Choroid plexus epithelial cell (primary cell): ENCODE measurements around the gene DOCK10.

Experiments
- DNase-seq: peaks from one replicate; pipeline ENCODE4 v3.0.0-alpha.2; 2010; ENCODE audit warnings: low read depth
- H3K4me3 ChIP-seq: 2 replicates; pipeline ENCODE4 v1.5.1; 2011; ENCODE audit warnings: low read depth, mild to moderate bottlenecking, control low read depth, low read length, moderate library complexity
- TF ChIP-seq, protein P1 (sequence below): conservative IDR thresholded peaks from 2 replicates; pipeline ENCODE4 v1.5.1; 2011; ENCODE audit warnings: low read depth, mild to moderate bottlenecking, control low read depth, inconsistent platforms, low read length, moderate library complexity

The DOCK10 gene

GRCh38 chr2:224843141-224843540, 199.1 kb downstream of the DOCK10 start:
- peak; percentile 65 for DNase-seq
- no peak overlapping the region for H3K4me3 ChIP-seq
- TF ChIP-seq, protein P1, sequence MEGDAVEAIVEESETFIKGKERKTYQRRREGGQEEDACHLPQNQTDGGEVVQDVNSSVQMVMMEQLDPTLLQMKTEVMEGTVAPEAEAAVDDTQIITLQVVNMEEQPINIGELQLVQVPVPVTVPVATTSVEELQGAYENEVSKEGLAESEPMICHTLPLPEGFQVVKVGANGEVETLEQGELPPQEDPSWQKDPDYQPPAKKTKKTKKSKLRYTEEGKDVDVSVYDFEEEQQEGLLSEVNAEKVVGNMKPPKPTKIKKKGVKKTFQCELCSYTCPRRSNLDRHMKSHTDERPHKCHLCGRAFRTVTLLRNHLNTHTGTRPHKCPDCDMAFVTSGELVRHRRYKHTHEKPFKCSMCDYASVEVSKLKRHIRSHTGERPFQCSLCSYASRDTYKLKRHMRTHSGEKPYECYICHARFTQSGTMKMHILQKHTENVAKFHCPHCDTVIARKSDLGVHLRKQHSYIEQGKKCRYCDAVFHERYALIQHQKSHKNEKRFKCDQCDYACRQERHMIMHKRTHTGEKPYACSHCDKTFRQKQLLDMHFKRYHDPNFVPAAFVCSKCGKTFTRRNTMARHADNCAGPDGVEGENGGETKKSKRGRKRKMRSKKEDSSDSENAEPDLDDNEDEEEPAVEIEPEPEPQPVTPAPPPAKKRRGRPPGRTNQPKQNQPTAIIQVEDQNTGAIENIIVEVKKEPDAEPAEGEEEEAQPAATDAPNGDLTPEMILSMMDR, result no peak

GRCh38 chr2:224841910-224842309, 200.4 kb downstream of the DOCK10 start:
- H3K4me3 ChIP-seq, result no peak overlapping the region
- TF ChIP-seq, protein P1, result no peak
- no peak for DNase-seq

DNA sequence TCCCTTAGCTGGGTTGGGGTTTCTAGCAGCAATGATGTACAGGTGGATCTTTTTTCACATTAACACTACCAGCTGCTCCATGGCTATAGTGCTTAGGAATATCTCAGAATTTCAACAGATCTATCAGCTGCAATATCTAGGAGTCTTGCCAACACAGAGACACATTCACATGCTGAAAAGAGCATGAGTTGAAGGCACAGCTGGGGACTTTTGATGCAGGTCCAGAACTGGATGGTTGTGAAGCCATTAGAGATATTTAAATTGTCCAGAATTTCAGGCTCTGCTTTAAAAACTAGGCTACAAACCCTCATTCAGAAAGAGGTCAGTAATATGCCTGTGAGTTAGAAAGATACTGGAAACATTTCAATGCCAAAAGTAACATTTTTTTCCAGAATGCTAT, 203.9 kb downstream of the DOCK10 start:
- no peak overlapping the region for H3K4me3 ChIP-seq
- TF ChIP-seq, protein P1, result no peak

DNA sequence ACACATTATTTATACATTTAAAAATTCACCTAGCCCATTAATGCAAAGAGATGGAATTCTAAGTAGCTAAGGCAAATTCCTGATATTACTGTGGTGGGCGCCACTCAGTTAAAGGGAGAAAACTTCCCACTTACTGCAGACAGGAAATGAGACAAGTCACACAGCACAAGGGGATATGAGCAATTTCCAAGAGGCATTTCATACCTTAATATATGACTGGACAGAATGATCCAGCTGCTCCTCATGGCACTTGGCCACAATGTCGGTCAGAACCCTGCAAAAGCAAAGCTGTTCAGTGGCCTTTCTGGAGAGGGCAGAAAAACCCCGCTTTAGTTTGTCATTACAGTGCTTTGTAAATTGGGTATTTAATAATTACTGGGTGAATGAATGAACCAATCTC, 204.7 kb downstream of the DOCK10 start:
- TF ChIP-seq, protein P1, result no peak
- H3K4me3 ChIP-seq, result no peak overlapping the region
- DNase-seq, result peak; percentile 87

More for the DNA sequence above, 203.9 kb downstream of the DOCK10 start:
- peak; percentile 96 for DNase-seq

DNA sequence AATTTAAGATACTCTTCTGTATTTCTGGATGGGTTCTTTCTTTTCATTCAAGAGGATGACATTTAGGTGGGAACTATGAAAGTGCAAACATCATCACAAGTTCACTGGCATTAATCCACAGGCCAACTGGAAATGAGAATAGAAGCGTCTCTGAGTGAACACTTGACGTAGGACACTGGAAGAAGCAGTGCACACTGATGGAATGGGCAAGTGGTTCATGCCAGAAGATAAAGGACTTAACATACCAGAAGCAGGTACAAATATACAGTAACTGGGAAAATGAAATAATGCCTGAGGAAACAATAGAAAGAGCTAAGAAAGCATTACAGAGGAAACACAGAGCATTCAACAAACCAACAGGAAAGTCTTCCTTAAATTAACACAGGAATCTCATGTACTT, 205.2 kb downstream of the DOCK10 start:
- DNase-seq, result no peak

DNA sequence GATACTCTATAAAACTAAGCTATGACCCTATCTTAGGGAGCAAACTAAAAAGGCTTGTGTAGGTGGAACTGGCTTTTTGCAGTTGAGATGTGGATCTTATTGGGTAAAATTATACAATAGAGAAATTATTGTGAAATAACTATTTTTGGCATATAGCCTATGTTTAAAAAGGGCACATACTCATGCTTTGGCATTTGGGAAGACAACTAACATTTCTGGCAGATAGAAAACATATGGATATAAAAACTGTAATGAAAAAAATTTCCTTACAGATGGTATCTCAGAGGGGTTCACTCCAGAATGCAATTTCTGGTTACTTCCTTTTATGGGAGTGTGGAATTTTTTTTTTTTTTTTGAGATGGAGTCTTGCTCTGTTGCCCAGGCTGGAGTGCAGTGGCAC, 206.0 kb downstream of the DOCK10 start:
- TF ChIP-seq, protein P1, result no peak
- DNase-seq, result no peak
- H3K4me3 ChIP-seq, result no peak overlapping the region

More for the DNA sequence above, 205.2 kb downstream of the DOCK10 start:
- TF ChIP-seq, protein P1, result no peak
- H3K4me3 ChIP-seq, result no peak overlapping the region

DNA sequence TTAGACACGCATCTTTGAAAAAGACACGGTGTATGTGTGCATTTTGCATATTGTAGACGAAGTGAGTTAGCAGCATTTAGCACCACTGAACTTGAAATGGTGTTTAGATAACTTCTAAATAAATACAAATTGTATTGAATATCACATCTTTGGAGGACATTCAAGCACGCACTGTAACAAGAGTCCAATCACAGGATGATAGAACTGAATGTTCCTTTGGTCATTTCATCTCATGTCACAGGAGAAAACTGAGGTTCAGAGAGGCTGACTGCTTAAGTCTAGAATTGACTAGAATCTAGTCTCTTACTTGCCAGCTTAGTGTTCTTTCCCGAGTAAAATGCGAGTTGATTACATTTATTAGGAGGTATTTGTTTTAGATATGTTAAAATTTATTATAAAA, 206.9 kb downstream of the DOCK10 start:
- TF ChIP-seq, protein P1, result no peak
- no peak overlapping the region for H3K4me3 ChIP-seq
- DNase-seq, result no peak
